Activated CD8-positive, alpha-beta memory T cell treated with anti-CD3 and anti-CD28 coated beads for 1 hour (primary cell): ENCODE results near the gene KNOP1.
"Not testable (repeated sequence)": the region's sequence is repeated elsewhere in the genome, so short reads cannot be mapped to it uniquely, and the experiment has no call there.

ENCODE experiments used
- DNase-seq, 2 donors: peaks; one replicate each; pipeline ENCODE4 v3.0.0-alpha.2; 2020; ENCODE audit warnings: low read depth in 1 of 2; ENCODE audit errors: extremely low read depth in 1 of 2

KNOP1 gene

GRCh38 chr16:19744670-19745069 lies 26.6 kb upstream of the KNOP1 start:
- no peak for DNase-seq

- DNase-seq, result no peak
These were observed 25.8 kb upstream of the KNOP1 start for GRCh38 chr16:19743816-19744159.

GRCh38 chr16:19741354-19741753 lies 23.3 kb upstream of the KNOP1 start:
- DNase-seq, result no peak

- DNase-seq, result no peak
These were observed 19.4 kb upstream of the KNOP1 start for GRCh38 chr16:19737306-19738038.

GRCh38 chr16:19735074-19735867 lies 17.2 kb upstream of the KNOP1 start:
- DNase-seq, result no peak

GRCh38 chr16:19733551-19733950 lies 15.5 kb upstream of the KNOP1 start:
- DNase-seq, result no peak

GRCh38 chr16:19728636-19728965 lies 10.6 kb upstream of the KNOP1 start:
- DNase-seq, result no peak

GRCh38 chr16:19722981-19723380 lies 5.0 kb upstream of the KNOP1 start:
- DNase-seq, result no peak

- no peak for DNase-seq
These were observed 4.4 kb upstream of the KNOP1 start for GRCh38 chr16:19722269-19722952.

GRCh38 chr16:19718624-19718965 lies 568 bp upstream of the KNOP1 start:
- no peak for DNase-seq

GRCh38 chr16:19717314-19717713 lies 713 bp downstream of the KNOP1 start:
- DNase-seq, result no peak

- DNase-seq, result not testable (repeated sequence)
These were observed 1.3 kb downstream of the KNOP1 start for GRCh38 chr16:19716728-19717127.

- DNase-seq, result no peak
These were observed 1.8 kb downstream of the KNOP1 start for GRCh38 chr16:19716183-19716582.

- no peak for DNase-seq
These were observed 2.5 kb downstream of the KNOP1 start for GRCh38 chr16:19715566-19715965.

GRCh38 chr16:19713697-19714096 lies 4.3 kb downstream of the KNOP1 start:
- no peak for DNase-seq

GRCh38 chr16:19712418-19713058 lies 5.5 kb downstream of the KNOP1 start:
- DNase-seq, result no peak

- DNase-seq, result no peak
These were observed 6.4 kb downstream of the KNOP1 start for GRCh38 chr16:19711643-19712042.

GRCh38 chr16:19710991-19711545 lies 7.0 kb downstream of the KNOP1 start:
- no peak for DNase-seq

- DNase-seq, result no peak
These were observed 7.7 kb downstream of the KNOP1 start for GRCh38 chr16:19710191-19710908.

- DNase-seq, result no peak
These were observed 8.5 kb downstream of the KNOP1 start for GRCh38 chr16:19709381-19710136.
